KMS-11 (cell line): ENCODE measurements around the gene CAMKK2.
"Not testable (repeated sequence)": the region's sequence is repeated elsewhere in the genome, so short reads cannot be mapped to it uniquely, and the experiment has no call there.

Experiments used
- H2AFZ ChIP-seq: fragments of 200-600 bp; sonication (generic); 2 replicates; pipeline ENCODE4 v1.6.1; 2016; ENCODE audit warnings: antibody characterized with exemption, mixed run types, low read depth
- H3K27ac ChIP-seq: fragments of 200-600 bp; sonication (generic); 2 replicates; pipeline ENCODE4 v1.6.1; 2016; ENCODE audit warnings: mild to moderate bottlenecking, mixed run types
- H3K27me3 ChIP-seq: fragments of 200-600 bp; sonication (generic); 2 replicates; pipeline ENCODE4 v1.6.1; 2017; ENCODE audit warnings: mild to moderate bottlenecking, low read depth, mixed run types, moderate library complexity; ENCODE audit not compliant: insufficient read depth
- H3K36me3 ChIP-seq: fragments of 200-600 bp; sonication (generic); 2 replicates; pipeline ENCODE4 v1.6.1; 2017; ENCODE audit warnings: mild to moderate bottlenecking, mixed run types; ENCODE audit not compliant: insufficient read depth
- H3K4me1 ChIP-seq: fragments of 200-600 bp; sonication (generic); 2 replicates; pipeline ENCODE4 v1.6.1; 2016; ENCODE audit warnings: mild to moderate bottlenecking, low read depth, mixed run types; ENCODE audit not compliant: poor library complexity, severe bottlenecking
- H3K4me2 ChIP-seq: fragments of 200-600 bp; sonication (generic); 2 replicates; pipeline ENCODE4 v1.7.0; 2016; ENCODE audit warnings: mild to moderate bottlenecking, mixed run types
- H3K4me3 ChIP-seq: fragments of 200-600 bp; sonication (generic); IDR thresholded peaks from 2 replicates; pipeline ENCODE4 v1.6.1; 2017; ENCODE audit warnings: low read depth, low read length, mixed read lengths; ENCODE audit not compliant: insufficient read depth
- H3K79me2 ChIP-seq: fragments of 200-600 bp; sonication (generic); 2 replicates; pipeline ENCODE4 v1.6.1; 2016; ENCODE audit warnings: low read depth, mixed run types; ENCODE audit not compliant: insufficient read depth
- H3K9ac ChIP-seq: fragments of 200-600 bp; sonication (generic); 2 replicates; pipeline ENCODE4 v1.6.1; 2016; ENCODE audit warnings: mild to moderate bottlenecking, mixed run types
- H4K20me1 ChIP-seq: fragments of 200-600 bp; sonication (generic); 2 replicates; pipeline ENCODE4 v1.6.1; 2016; ENCODE audit warnings: mild to moderate bottlenecking, mixed run types; ENCODE audit not compliant: insufficient read depth
- CTCF ChIP-seq: fragments of 200-600 bp; sonication (generic); conservative IDR thresholded peaks from 2 replicates; pipeline ENCODE4 v1.6.1; 2017; ENCODE audit warnings: low read depth, mild to moderate bottlenecking, antibody characterized with exemption, low read length, moderate library complexity, mixed read lengths

The CAMKK2 gene

DNA sequence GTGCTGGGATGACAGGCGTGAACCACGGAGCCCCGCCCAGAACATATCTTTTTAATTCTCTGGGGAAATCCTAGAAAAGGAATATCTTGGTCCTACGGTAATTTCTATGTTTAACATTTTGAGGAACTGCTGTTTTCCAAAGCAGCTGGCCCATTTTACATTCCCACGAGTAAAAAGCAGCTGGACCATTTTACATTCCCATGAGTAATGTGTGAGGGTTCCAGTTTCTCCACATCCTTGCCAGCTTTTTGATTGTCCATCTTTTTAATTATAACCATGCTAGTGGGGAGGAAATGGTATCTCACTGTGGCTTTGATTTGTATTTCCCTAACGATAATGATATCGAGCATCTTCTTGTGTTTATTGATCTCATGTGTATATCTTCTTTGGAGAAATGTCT is 91.0 kb downstream of the CAMKK2 start:
- Histone ChIP-seq H3K4me1 (no peaks in the 10 kb centered on the region), H3K4me3 (no peak overlapping the region), H3K27me3 (no peaks in the 10 kb centered on the region), H4K20me1 (no peaks in the 10 kb centered on the region), H3K9ac (no peak overlapping the region), H3K27ac (no peak overlapping the region), H2AFZ (no peak overlapping the region), H3K4me2 (no peak overlapping the region), H3K36me3 (no peaks in the 10 kb centered on the region), H3K79me2 (0 out of 2 replicates have a peak, but pooled peaks cover 2% of the 10 kb centered on the region)
- TF ChIP-seq CTCF = no peak

- Histone ChIP-seq H4K20me1 (no peaks in the 10 kb centered on the region), H3K4me2 (no peak overlapping the region), H3K79me2 (no peaks in the 10 kb centered on the region), H3K27ac (no peak overlapping the region), H3K27me3 (no peaks in the 10 kb centered on the region), H3K9ac (no peak overlapping the region), H2AFZ (no peak overlapping the region), H3K36me3 (no peaks in the 10 kb centered on the region), H3K4me1 (no peaks in the 10 kb centered on the region), H3K4me3 (no peak overlapping the region)
- no peak for TF ChIP-seq CTCF
These were observed 93.0 kb downstream of the CAMKK2 start for GRCh38 chr12:121203482-121203881.

GRCh38 chr12:121202407-121203355 is 93.8 kb downstream of the CAMKK2 start:
- Histone ChIP-seq H3K27ac (no peak overlapping the region), H3K9ac (no peak overlapping the region), H3K4me1 (no peaks in the 10 kb centered on the region), H3K27me3 (no peaks in the 10 kb centered on the region), H2AFZ (no peak overlapping the region), H3K79me2 (no peaks in the 10 kb centered on the region), H3K4me2 (no peak overlapping the region), H3K36me3 (no peaks in the 10 kb centered on the region), H4K20me1 (no peaks in the 10 kb centered on the region), H3K4me3 (no peak overlapping the region)
- TF ChIP-seq CTCF = no peak

GRCh38 chr12:121201140-121201539 is 95.4 kb downstream of the CAMKK2 start:
- not testable (repeated sequence) for H4K20me1 ChIP-seq, H3K4me1 ChIP-seq

GRCh38 chr12:121198949-121199348 is 97.6 kb downstream of the CAMKK2 start:
- no peak for TF ChIP-seq CTCF
- Histone ChIP-seq H3K27me3 (no peaks in the 10 kb centered on the region), H4K20me1 (no peaks in the 10 kb centered on the region), H3K36me3 (no peaks in the 10 kb centered on the region), H3K4me2 (no peak overlapping the region), H3K4me3 (no peak overlapping the region), H2AFZ (no peak overlapping the region), H3K79me2 (no peaks in the 10 kb centered on the region), H3K27ac (no peak overlapping the region), H3K4me1 (no peaks in the 10 kb centered on the region), H3K9ac (no peak overlapping the region)

More at GRCh38 chr12:121201140-121201539, 95.4 kb downstream of the CAMKK2 start:
- not testable (repeated sequence) for H3K79me2 ChIP-seq, H3K27ac ChIP-seq, H3K4me2 ChIP-seq, H3K36me3 ChIP-seq, H3K4me3 ChIP-seq, H3K9ac ChIP-seq, H3K27me3 ChIP-seq, H2AFZ ChIP-seq
